ENCODE measurements around the gene MAP6.

MAP6 gene

DNA sequence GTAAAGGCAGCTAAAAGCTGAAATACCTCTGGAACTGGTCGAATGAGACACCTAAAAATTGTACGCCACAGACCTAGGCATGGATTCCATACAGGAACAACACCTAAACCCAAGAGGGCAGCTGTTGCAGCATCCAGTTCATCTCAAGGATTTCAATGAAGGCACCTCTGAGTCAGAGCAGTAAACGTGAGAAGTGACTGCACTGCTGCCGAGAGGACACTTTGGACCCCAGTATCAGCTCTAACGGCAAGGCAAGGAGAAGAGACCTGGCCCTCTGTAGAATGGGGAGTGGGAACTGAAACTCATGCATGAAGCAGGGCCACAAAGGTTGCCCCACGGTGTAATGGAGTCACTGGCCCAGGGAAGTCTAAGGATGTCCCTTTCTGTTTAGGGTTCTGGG is 23.9 kb downstream of the MAP6 start:
- no peaks in the 10 kb centered on the region for H3K9me2 ChIP-seq (replicated peaks; ENCODE audit: insufficient read depth, low read length)
- H3K27ac ChIP-seq (ENCODE audit: low read depth, low read length) = no peak overlapping the region
- no peak overlapping the region for H3K4me3 ChIP-seq (ENCODE audit: insufficient read depth, low read length, poor library complexity, severe bottlenecking)
- H3K9me3 ChIP-seq (ENCODE audit: insufficient read depth, low read length) = no peaks in the 10 kb centered on the region
- H3K9ac ChIP-seq (ENCODE audit: low read length) = no peak overlapping the region
- TF ChIP-seq EZH2phosphoT487 (conservative IDR thresholded peaks at IDR 0.05; ENCODE audit: low read length) (no peak), CTCF (IDR thresholded peaks at IDR 0.05; ENCODE audit: insufficient read depth, low read length, poor library complexity, severe bottlenecking) (no peak)
- no peak overlapping the region for H2AFZ ChIP-seq (ENCODE audit: low read depth, low read length, severe bottlenecking)
- no peaks in the 10 kb centered on the region for H3K36me3 ChIP-seq (ENCODE audit: low read length)
- peaks cover 5% of the 10 kb centered on the region; the same call in 1 of the 2 replicates for H3K27me3 ChIP-seq (ENCODE audit: low read length)
- H3F3A ChIP-seq (ENCODE audit: insufficient read depth) = no peaks in the 10 kb centered on the region
- no peaks in the 10 kb centered on the region for H3K79me2 ChIP-seq (ENCODE audit: insufficient read depth, low read length)
- H3K4me2 ChIP-seq (ENCODE audit: low read depth, low read length, poor library complexity, severe bottlenecking) = no peak overlapping the region
- H4K20me1 ChIP-seq (ENCODE audit: low read depth, low read length) = no peaks in the 10 kb centered on the region

DNA sequence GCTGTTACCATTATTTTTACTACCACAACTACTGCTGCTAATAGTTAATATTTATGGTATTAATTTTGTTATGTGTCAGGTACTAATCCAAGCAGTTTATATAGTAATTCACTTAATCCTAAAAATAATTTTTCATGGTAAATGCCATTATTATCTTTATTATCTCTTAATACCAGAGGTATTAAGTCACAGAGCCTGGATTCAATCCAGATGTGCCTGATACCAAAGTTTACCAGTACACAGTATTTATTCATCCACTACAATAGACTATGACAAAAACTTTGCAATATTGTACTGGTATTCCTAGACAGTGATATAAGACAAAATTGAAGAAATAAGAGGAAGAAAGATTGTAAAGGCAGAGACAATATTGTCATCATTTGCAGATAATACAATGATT is 24.5 kb downstream of the MAP6 start:
- Histone ChIP-seq H3K27ac (ENCODE audit: low read depth, low read length) (no peak overlapping the region), H3K9me3 (ENCODE audit: insufficient read depth, low read length) (no peaks in the 10 kb centered on the region), H3K4me2 (ENCODE audit: low read depth, low read length, poor library complexity, severe bottlenecking) (no peak overlapping the region), H3K27me3 (ENCODE audit: low read length) (peaks cover 5% of the 10 kb centered on the region; the same call in 1 of the 2 replicates), H4K20me1 (ENCODE audit: low read depth, low read length) (no peaks in the 10 kb centered on the region), H2AFZ (ENCODE audit: low read depth, low read length, severe bottlenecking) (no peak overlapping the region), H3K79me2 (ENCODE audit: insufficient read depth, low read length) (no peaks in the 10 kb centered on the region), H3K9me2 (replicated peaks; ENCODE audit: insufficient read depth, low read length) (no peaks in the 10 kb centered on the region), H3K4me3 (ENCODE audit: insufficient read depth, low read length, poor library complexity, severe bottlenecking) (no peak overlapping the region), H3K9ac (ENCODE audit: low read length) (no peak overlapping the region), H3F3A (ENCODE audit: insufficient read depth) (no peaks in the 10 kb centered on the region), H3K36me3 (ENCODE audit: low read length) (no peaks in the 10 kb centered on the region)
- TF ChIP-seq CTCF (IDR thresholded peaks at IDR 0.05; ENCODE audit: insufficient read depth, low read length, poor library complexity, severe bottlenecking) (no peak), EZH2phosphoT487 (conservative IDR thresholded peaks at IDR 0.05; ENCODE audit: low read length) (no peak)

DNA sequence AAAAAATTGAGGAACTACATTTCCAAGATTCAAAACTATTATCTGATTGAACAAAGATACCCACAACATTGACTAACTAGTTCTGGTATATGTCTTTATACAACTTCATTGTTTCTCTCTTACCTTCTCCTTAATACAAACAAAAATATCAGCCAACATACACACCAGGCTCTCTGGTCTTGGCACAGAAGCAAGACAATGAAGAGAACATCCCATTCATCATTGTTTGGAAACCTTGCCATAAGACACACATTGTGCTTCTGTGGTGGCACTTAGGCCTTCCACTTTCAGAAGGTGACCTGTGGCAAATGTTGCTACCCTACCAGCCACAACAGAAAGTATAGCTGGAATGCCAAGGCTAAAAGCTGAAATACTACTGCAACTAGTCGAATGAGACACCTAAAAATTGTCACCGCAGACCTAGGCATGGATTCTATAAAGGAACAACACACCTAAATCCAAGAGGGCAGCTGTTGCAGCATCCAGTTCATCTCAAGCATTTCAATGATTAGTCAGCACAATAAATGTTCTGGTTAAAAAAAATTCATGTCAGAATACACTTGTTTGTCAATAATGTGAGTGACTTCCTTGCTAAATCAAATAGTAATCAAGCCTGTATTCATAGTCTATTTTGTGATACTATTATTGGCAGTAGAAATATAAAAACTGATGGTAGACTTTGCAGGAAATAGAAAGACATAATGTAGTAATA is 26.3 kb downstream of the MAP6 start:
- no peak overlapping the region for H3K4me3 ChIP-seq (ENCODE audit: insufficient read depth, low read length, poor library complexity, severe bottlenecking)
- no peaks in the 10 kb centered on the region for H4K20me1 ChIP-seq (ENCODE audit: low read depth, low read length)
- no peak overlapping the region for H3K9ac ChIP-seq (ENCODE audit: low read length)
- H3K36me3 ChIP-seq (ENCODE audit: low read length) = no peaks in the 10 kb centered on the region
- H3K4me2 ChIP-seq (ENCODE audit: low read depth, low read length, poor library complexity, severe bottlenecking) = no peak overlapping the region
- no peaks in the 10 kb centered on the region for H3K9me2 ChIP-seq (replicated peaks; ENCODE audit: insufficient read depth, low read length)
- no peaks in the 10 kb centered on the region for H3F3A ChIP-seq (ENCODE audit: insufficient read depth)
- H3K27ac ChIP-seq (ENCODE audit: low read depth, low read length) = no peak overlapping the region
- peaks cover 5% of the 10 kb centered on the region; the same call in 1 of the 2 replicates for H3K27me3 ChIP-seq (ENCODE audit: low read length)
- H2AFZ ChIP-seq (ENCODE audit: low read depth, low read length, severe bottlenecking) = no peak overlapping the region
- H3K9me3 ChIP-seq (ENCODE audit: insufficient read depth, low read length) = no peaks in the 10 kb centered on the region
- TF ChIP-seq EZH2phosphoT487 (conservative IDR thresholded peaks at IDR 0.05; ENCODE audit: low read length) (no peak), CTCF (IDR thresholded peaks at IDR 0.05; ENCODE audit: insufficient read depth, low read length, poor library complexity, severe bottlenecking) (no peak)
- H3K79me2 ChIP-seq (ENCODE audit: insufficient read depth, low read length) = no peaks in the 10 kb centered on the region

Measured in SU-DHL-6 (cell line).